ENCODE measurements around the gene HBG1.
"Not testable (repeated sequence)": the region's sequence is repeated elsewhere in the genome, so short reads cannot be mapped to it uniquely, and the experiment has no call there.

HBG1 gene

GRCh38 chr11:5276697-5277096 lies 27.0 kb upstream of the HBG1 start:
- DNase-seq = no peak

GRCh38 chr11:5275369-5276110 lies 25.9 kb upstream of the HBG1 start:
- DNase-seq = no peak

- DNase-seq = no peak
These were observed 24.7 kb upstream of the HBG1 start for GRCh38 chr11:5274395-5274794.

- DNase-seq = no peak
These were observed 22.8 kb upstream of the HBG1 start for GRCh38 chr11:5272395-5273017.

- no peak for DNase-seq
These were observed 20.1 kb upstream of the HBG1 start, which contains the start of gene HBE1 for GRCh38 chr11:5269715-5270147. TSS of gene HBE1 (minus strand) at chr11:5269945. CDS start at chr11:5269890, 55 bp downstream.

GRCh38 chr11:5267033-5267563 lies 17.4 kb upstream of the HBG1 start:
- no peak for DNase-seq

- no peak for DNase-seq
These were observed 17.0 kb upstream of the HBG1 start for GRCh38 chr11:5266609-5267008.

GRCh38 chr11:5265832-5266231 lies 16.2 kb upstream of the HBG1 start:
- no peak for DNase-seq

GRCh38 chr11:5258543-5259262 lies 9.0 kb upstream of the HBG1 start:
- DNase-seq = no peak

GRCh38 chr11:5257296-5257695 lies 7.6 kb upstream of the HBG1 start:
- DNase-seq = no peak

- not testable (repeated sequence) for DNase-seq
These were observed 5.2 kb upstream of the HBG1 start, which contains the start of gene HBG2 for GRCh38 chr11:5254646-5255413. TSS of gene HBG2 (minus strand) at chr11:5254781. CDS start at chr11:5254728, 53 bp downstream.

- not testable (repeated sequence) for DNase-seq
These were observed 4.4 kb upstream of the HBG1 start for GRCh38 chr11:5254023-5254422.

GRCh38 chr11:5253440-5253839 lies 3.8 kb upstream of the HBG1 start:
- DNase-seq = not testable (repeated sequence)

- no peak for DNase-seq
These were observed 3.2 kb upstream of the HBG1 start for GRCh38 chr11:5252919-5253265.

- DNase-seq = no peak
These were observed 2.7 kb upstream of the HBG1 start for GRCh38 chr11:5252192-5252918.

- no peak for DNase-seq
These were observed 2.1 kb upstream of the HBG1 start for GRCh38 chr11:5251746-5252145.

- no peak for DNase-seq
These were observed 1.0 kb upstream of the HBG1 start for GRCh38 chr11:5250543-5251204.

- DNase-seq = not testable (repeated sequence)
These were observed 1.2 kb downstream of the HBG1 start for GRCh38 chr11:5248498-5248897.

- DNase-seq = no peak
These were observed 2.0 kb downstream of the HBG1 start for GRCh38 chr11:5247472-5248192.

GRCh38 chr11:5246772-5247471 lies 2.7 kb downstream of the HBG1 start:
- no peak for DNase-seq

Data from NCI-H1930 (cell line).